GM12891 (cell line): ENCODE results near the gene MS4A6A. TPM values are rescaled to one million over a fixed set of nuclear protein-coding genes. Genes with fewer than 3 reads are reported as not detected.
A peak's percentile ranks its signal among the peaks of the same experiment; 100 is the strongest.

Experiments
- DNase-seq: peaks from one replicate; pipeline ENCODE4 v3.0.0; 2011; ENCODE audit warnings: low spot score; ENCODE audit not compliant: insufficient read length
- FAIRE-seq: peaks from 2 replicates; lab custom pipeline; 2011; peaks lifted over from hg19 to GRCh38; lab: Jason Lieb, UNC
- PAX5 ChIP-seq: IDR thresholded peaks from 2 replicates; pipeline ENCODE4 v1.6.1; 2011; ENCODE audit warnings: low read length, moderate library complexity, mild to moderate bottlenecking; ENCODE audit not compliant: insufficient read depth, severe bottlenecking
- POLR2A ChIP-seq: IDR thresholded peaks from 2 replicates; pipeline ENCODE4 v1.6.1; 2011; ENCODE audit warnings: low read depth, low read length, control low read depth
- POLR2AphosphoS5 ChIP-seq: IDR thresholded peaks from 2 replicates; pipeline ENCODE4 v1.6.1; 2011; ENCODE audit warnings: low read depth, low read length, control low read depth
- POU2F2 ChIP-seq: IDR thresholded peaks from 2 replicates; pipeline ENCODE4 v1.6.1; 2011; ENCODE audit warnings: low read depth, mild to moderate bottlenecking, control low read depth, low read length, moderate library complexity
- SPI1 ChIP-seq: IDR thresholded peaks from 2 replicates; pipeline ENCODE4 v1.6.1; 2011; ENCODE audit warnings: low read depth, low read length, control low read depth
- TAF1 ChIP-seq: IDR thresholded peaks from 2 replicates; pipeline ENCODE4 v1.6.1; 2011; ENCODE audit warnings: low read depth, low read length, control low read depth
- polyA plus RNA-seq: library from polyadenylated mRNA; unstranded; fragments of >200 nt; gene quantifications from one replicate; pipeline ENCODE4 v1.2.1, GENCODE V29; 2012; ENCODE audit warnings: low read depth, missing spikeins, inconsistent platforms; ENCODE audit not compliant: missing spikeins

The MS4A6A gene
- polyA plus RNA-seq: 0.22 TPM

GRCh38 chr11:60182541-60183330 is at the start of gene MS4A6A:
MS4A6A (minus strand) TSS chr11:60183083; CDS start chr11:60181727, 1,356 bp downstream.
- DNase-seq: no peak
- TF ChIP-seq SPI1 (peak; percentile 46), POLR2AphosphoS5 (no peak)
- FAIRE-seq: peak; percentile 69

- TF ChIP-seq SPI1: peak; percentile 48; the same call in 1 of the 2 replicates
- TF ChIP-seq TAF1: no peak
- no peak for TF ChIP-seq POLR2A
- TF ChIP-seq POU2F2: no peak
- FAIRE-seq: no peak
- DNase-seq: no peak
Measured at GRCh38 chr11:60230681-60231080, 47.8 kb upstream of the MS4A6A start.

- TF ChIP-seq SPI1 (no peak), POLR2A (no peak), POLR2AphosphoS5 (no peak), PAX5 (no peak), TAF1 (no peak), POU2F2 (no peak)
- no peak for DNase-seq
- FAIRE-seq: peak; percentile 33
Measured at GRCh38 chr11:60222141-60222540, 39.3 kb upstream of the MS4A6A start.

GRCh38 chr11:60221692-60222091 is 38.8 kb upstream of the MS4A6A start:
- FAIRE-seq (no peak), DNase-seq (no peak)
- no peak for TF ChIP-seq SPI1
- TF ChIP-seq POU2F2: no peak
- TF ChIP-seq POLR2A: no peak
- no peak for TF ChIP-seq POLR2AphosphoS5
- no peak for TF ChIP-seq PAX5
- TF ChIP-seq TAF1: no peak

- DNase-seq: no peak
- TF ChIP-seq POU2F2 (no peak), SPI1 (no peak), POLR2A (no peak), PAX5 (no peak), TAF1 (no peak), POLR2AphosphoS5 (no peak)
- no peak for FAIRE-seq
Measured at GRCh38 chr11:60221181-60221580, 38.3 kb upstream of the MS4A6A start.

- no peak for DNase-seq
- TF ChIP-seq TAF1 (no peak), POLR2AphosphoS5 (no peak), PAX5 (no peak), POLR2A (no peak), POU2F2 (no peak), SPI1 (no peak)
- no peak for FAIRE-seq
Measured at GRCh38 chr11:60214386-60214785, 31.5 kb upstream of the MS4A6A start.

GRCh38 chr11:60211206-60211605 is 28.3 kb upstream of the MS4A6A start:
- TF ChIP-seq POLR2A: no peak
- TF ChIP-seq TAF1: no peak
- no peak for TF ChIP-seq PAX5
- TF ChIP-seq POLR2AphosphoS5: no peak
- no peak for TF ChIP-seq POU2F2
- TF ChIP-seq SPI1: no peak
- FAIRE-seq (no peak), DNase-seq (no peak)

GRCh38 chr11:60209977-60210376 is 27.1 kb upstream of the MS4A6A start:
- FAIRE-seq: no peak

GRCh38 chr11:60208951-60209350 is 26.1 kb upstream of the MS4A6A start:
- no peak for DNase-seq
- TF ChIP-seq POLR2A (no peak), POU2F2 (no peak), SPI1 (no peak), POLR2AphosphoS5 (no peak), TAF1 (no peak), PAX5 (no peak)
- no peak for FAIRE-seq

More at GRCh38 chr11:60209977-60210376, 27.1 kb upstream of the MS4A6A start:
- TF ChIP-seq POLR2A: no peak
- TF ChIP-seq TAF1: no peak
- TF ChIP-seq SPI1: no peak
- no peak for TF ChIP-seq POLR2AphosphoS5
- TF ChIP-seq PAX5: no peak
- no peak for TF ChIP-seq POU2F2
- DNase-seq: no peak
